IMR-90 (cell line): Measurements from ENCODE around the gene THRA.

Experiments
- CTCF ChIP-seq: conservative IDR thresholded peaks from 2 replicates; pipeline ENCODE4 v1.5.1; 2012; ENCODE audit warnings: mild to moderate bottlenecking, low read depth, low read length, improper control_type of control experiment
- NFE2L2 ChIP-seq: fragments of 150-350 bp; IDR thresholded peaks from 2 replicates; pipeline ENCODE4 v1.6.1; 2016; ENCODE audit warnings: low read depth, mild to moderate bottlenecking, low read length
- RAD21 ChIP-seq: IDR thresholded peaks from 2 replicates; pipeline ENCODE4 v1.6.1; 2012; ENCODE audit warnings: low read length, improper control_type of control experiment
- SMC3 ChIP-seq: fragments of 150-350 bp; IDR thresholded peaks from 2 replicates; pipeline ENCODE4 v1.6.1; 2016; ENCODE audit warnings: low read depth, mild to moderate bottlenecking, antibody characterized with exemption, low read length, moderate library complexity

DNA sequence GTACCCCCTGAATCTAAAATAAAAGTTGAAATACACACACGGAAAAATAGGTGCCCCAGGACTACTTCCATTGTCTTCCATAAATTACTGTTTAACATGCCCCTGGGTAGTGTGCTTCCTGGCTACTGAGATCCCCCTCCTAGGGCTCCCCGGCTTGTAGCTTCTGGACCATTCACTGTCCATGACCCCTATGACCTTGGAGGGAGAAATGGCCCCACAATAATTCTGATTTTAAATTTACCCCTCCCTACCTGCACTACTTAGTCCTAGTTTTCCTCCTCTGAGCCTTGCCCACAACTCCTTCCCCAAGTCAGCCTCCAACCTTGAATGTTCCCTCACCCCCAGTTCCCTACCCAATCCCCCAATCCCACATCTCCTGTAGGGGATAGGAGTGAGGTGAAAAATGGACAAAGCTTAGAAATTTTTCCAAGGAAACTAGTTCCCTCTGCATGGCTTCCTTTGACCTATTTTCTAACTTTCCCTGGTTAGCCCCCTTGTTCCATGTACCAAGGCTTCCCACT lies 49.5 kb downstream of the THRA start:
- TF ChIP-seq NFE2L2 (no peak), CTCF (no peak), RAD21 (no peak), SMC3 (no peak)
